ENCODE measurements around the gene MBNL2. TPM values are rescaled to one million over a fixed set of nuclear protein-coding genes. Genes with fewer than 3 reads are reported as not detected.

The MBNL2 gene
- total and polyA plus RNA-seq, 10 of the 15 experiments (the other 5 are each of a cell fraction or from before 2014, with no cell fraction given) = 1.6 to 9.7 (median 6.7) TPM

- Histone ChIP-seq H3K4me1 (ENCODE audit: control insufficient read depth, insufficient read depth, low read length) (peaks cover 6% of the 10 kb centered on the region), H3K9me3 (replicated peaks; ENCODE audit: control insufficient read depth, insufficient read depth, low read length) (no peaks in the 10 kb centered on the region), H2AFZ (ENCODE audit: control insufficient read depth, low read depth, low read length) (no peak overlapping the region), H3K9ac (ENCODE audit: control insufficient read depth, insufficient read depth, low read length) (no peak overlapping the region), H3K4me2 (ENCODE audit: control insufficient read depth, insufficient read depth) (0 out of 2 replicates have a peak overlapping the region, but pooled peaks have one; percentile 38), H3K27ac (ENCODE audit: control insufficient read depth, insufficient read depth) (peak overlapping the region; percentile 22; the same call in 1 of the 2 replicates), H3K36me3 (ENCODE audit: control insufficient read depth in 2 of 2, insufficient read depth in 2 of 2, low read length in 1 of 2) (0 out of 4 replicates have a peak, but pooled peaks cover 0 to 4% of the 10 kb centered on the region in 2 experiments), H3K4me3 (peak overlapping the region; percentile 25; the same call in 1 of the 2 replicates), H3K79me2 (ENCODE audit: control insufficient read depth, insufficient read depth, low read length) (peaks cover 44% of the 10 kb centered on the region), H4K20me1 (ENCODE audit: control insufficient read depth, insufficient read depth) (no peaks in the 10 kb centered on the region), H3K27me3 (replicated peaks in 1 of 2; ENCODE audit: control insufficient read depth in 2 of 2, insufficient read depth in 2 of 2, low read length in 1 of 2) (no peaks in the 10 kb centered on the region)
- intact Hi-C loops (cut with micrococcal nuclease; ENCODE audit: unreplicated experiment) (no loop called here), in situ Hi-C loops (cut with MboI) (loop anchor here (25.0 kb wide), 2 partner anchors 1121 to 1754 kb away; partner anchors contain the start of gene DNAJC3)
- SMC1A ChIA-PET (ENCODE audit: uncharacterized antibody, unreplicated experiment) = interaction anchor here (3.1 to 12.0 kb wide), 2 partner anchors 8 to 17 kb away, joined by 31 to 165 read pairs; no protein-coding TSS in a partner anchor
- RAD21 ChIA-PET (ENCODE audit: unreplicated experiment) = interaction anchor here (10.4 kb wide), 1 partner anchor 18 kb away, joined by 179 read pairs; no protein-coding TSS in a partner anchor
- CTCF ChIA-PET = interaction anchor here (1.5 to 2.1 kb wide), 2 partner anchors 16 to 22 kb away, joined by 4 to 5 read pairs; no protein-coding TSS in a partner anchor
- ATAC-seq = peak; percentile 76
- no peak for FAIRE-seq
- POLR2A ChIA-PET = interaction anchor here (9.1 kb wide), 1 partner anchor 8 kb away, joined by 79 read pairs; no protein-coding TSS in a partner anchor
- TF ChIP-seq YY1 (IDR thresholded peaks at IDR 0.05; ENCODE audit: low read depth, low read length) (no peak), EGR1 (IDR thresholded peaks at IDR 0.05; ENCODE audit: borderline replicate concordance in 1 of 2, low read depth in 2 of 2, low read length in 2 of 2) (no peak), NFIC (IDR thresholded peaks at IDR 0.05; ENCODE audit: low read depth, low read length) (peak; percentile 31; the same call in 1 of the 2 replicates), RELB (IDR thresholded peaks at IDR 0.05; ENCODE audit: low read depth) (peak; percentile 21; the same call in 1 of the 2 replicates), SPI1 (IDR thresholded peaks at IDR 0.05; ENCODE audit: borderline replicate concordance, insufficient read depth, low read depth, low read length) (no peak), IKZF2 (IDR thresholded peaks at IDR 0.05) (peak in 1 of 2 experiments; percentile 34; a peak in 2 of 4 replicates), JUNB (IDR thresholded peaks at IDR 0.05) (0 out of 2 replicates have a peak, but pooled peaks have one; percentile 25), POLR2AphosphoS2 (IDR thresholded peaks at IDR 0.05; ENCODE audit: low read depth, low read length) (no peak), RUNX3 (IDR thresholded peaks at IDR 0.05; ENCODE audit: low read length) (peak; percentile 19; the same call in 1 of the 2 replicates)
- DNase-seq (ENCODE audit: low read depth, low spot score) = no peak
- BruUV-seq (replicated peaks) = no TSS peak
Observed at GRCh38 chr13:97441368-97441767, 219.2 kb downstream of the MBNL2 start.

Small RNA genes lying within 50 kb of the gene (small RNA-seq; reads per million reads assigned to genes)
- not detected for gene AL442067.1
- gene RNA5SP37 = not detected

Other genes starting within 250 kb of the MBNL2 start
- not detected in 2 replicates for gene OXGR1, start 227.9 kb upstream of the MBNL2 start, total RNA-seq (2014; rRNA removed)
- not detected in 2 replicates for gene OXGR1, start 227.9 kb upstream of the MBNL2 start, total RNA-seq (2014; rRNA removed; fragmentation: Illumina TruSeq; extraction: Trizol)
- gene OXGR1, start 227.9 kb upstream of the MBNL2 start, total RNA-seq (2021) = not detected in 2 replicates
- gene OXGR1, start 227.9 kb upstream of the MBNL2 start, polyA plus RNA-seq (2011; rRNA removed) = 0.05 TPM in 1 of 2 replicates, not detected in the other
- not detected in 2 replicates for gene OXGR1, start 227.9 kb upstream of the MBNL2 start, polyA plus RNA-seq (2014; fragmentation: Illumina TruSeq; extraction: Trizol)
- gene OXGR1, start 227.9 kb upstream of the MBNL2 start, polyA plus RNA-seq (2014; fragmentation: Nextera tagmentation; extraction: Ambion mirVana) = not detected
- gene OXGR1, start 227.9 kb upstream of the MBNL2 start, polyA plus RNA-seq (2014; rRNA removed) = not detected in 2 replicates
- not detected for gene OXGR1, start 227.9 kb upstream of the MBNL2 start, polyA plus RNA-seq (2016; fragmentation: Nextera tagmentation; extraction: Ambion mirVana)
- gene RAP2A, start 211.8 kb downstream of the MBNL2 start, total RNA-seq (2014; rRNA removed) = 18.8 and 22.5 TPM in 2 replicates
- gene RAP2A, start 211.8 kb downstream of the MBNL2 start, total RNA-seq (2014; rRNA removed; fragmentation: Illumina TruSeq; extraction: Trizol) = 25.5 and 26.3 TPM in 2 replicates
- 35.1 and 38.5 TPM in 2 replicates for gene RAP2A, start 211.8 kb downstream of the MBNL2 start, total RNA-seq (2021)
- gene RAP2A, start 211.8 kb downstream of the MBNL2 start, polyA plus RNA-seq (2011; rRNA removed) = 32.6 and 43.0 TPM in 2 replicates
- 18.9 and 24.0 TPM in 2 replicates for gene RAP2A, start 211.8 kb downstream of the MBNL2 start, polyA plus RNA-seq (2014; fragmentation: Illumina TruSeq; extraction: Trizol)
- 1 to 10 TPM; 5.8 to 6.0 TPM for gene RAP2A, start 211.8 kb downstream of the MBNL2 start, polyA plus RNA-seq (2014; fragmentation: Nextera tagmentation; extraction: Ambion mirVana)
- 9.1 and 11.0 TPM in 2 replicates for gene RAP2A, start 211.8 kb downstream of the MBNL2 start, polyA plus RNA-seq (2014; rRNA removed)
- gene RAP2A, start 211.8 kb downstream of the MBNL2 start, polyA plus RNA-seq (2016; fragmentation: Nextera tagmentation; extraction: Ambion mirVana) = 1 to 10 TPM; 3.5 to 4.2 TPM

All from GM12878 (cell line).